Upper lobe of left lung (tissue), 6 donors: ENCODE measurements around the gene OSBPL3. TPM values are rescaled to one million over a fixed set of nuclear protein-coding genes. Genes with fewer than 3 reads are reported as not detected.

Source experiments
- ATAC-seq, 2 donors: fragments of 200-7000 bp; cut with Tn5 transposase; one replicate each; pipeline ENCODE4 v1.9.1; 2022; ENCODE audit warnings: mild to moderate bottlenecking in 2 of 2, moderate library complexity in 2 of 2; ENCODE audit not compliant: low FRiP score in 2 of 2
- DNase-seq, 2 donors: peaks; one replicate each; pipeline ENCODE4 v3.0.0-alpha.2; 2019 to 2020
- H3K27ac ChIP-seq, 4 donors: fragments of 200-600 bp; sonication (generic); one replicate each; pipeline ENCODE4 v1.5.1; 2016 to 2019
- H3K27me3 ChIP-seq, 4 donors: fragments of 200-600 bp; sonication (generic); one replicate each; pipeline ENCODE4 v1.5.1; 2017 to 2019
- H3K36me3 ChIP-seq, 4 donors: fragments of 200-600 bp; sonication (generic); one replicate each; pipeline ENCODE4 v1.5.1; 2016 to 2019
- H3K4me1 ChIP-seq, 4 donors: fragments of 200-600 bp; sonication (generic); one replicate each; pipeline ENCODE4 v1.5.1; 2018 to 2019
- H3K4me3 ChIP-seq, 4 donors: fragments of 200-600 bp; sonication (generic); one replicate each; pipeline ENCODE4 v1.5.1; 2017 to 2019; ENCODE audit warnings: mild to moderate bottlenecking in 2 of 4, moderate library complexity in 1 of 4
- H3K9me3 ChIP-seq, 4 donors: fragments of 200-600 bp; sonication (generic); one replicate each; pipeline ENCODE4 v1.5.1; 2018 to 2019
- EP300 ChIP-seq, 4 donors: sonication (generic); formaldehyde crosslinking; IDR thresholded peaks; one replicate each; pipeline ENCODE4 v1.5.1; 2017; ENCODE audit warnings: antibody characterized with exemption in 4 of 4, control low read depth in 2 of 4
- POLR2A ChIP-seq, 4 donors: fragments of 450-650 bp; IDR thresholded peaks; one replicate each; pipeline ENCODE4 v1.5.1; 2016 to 2017; ENCODE audit warnings: antibody characterized with exemption in 4 of 4, mild to moderate bottlenecking in 2 of 4
- POLR2AphosphoS5 ChIP-seq, 2 donors: sonication (generic); formaldehyde crosslinking; IDR thresholded peaks; one replicate each; pipeline ENCODE4 v1.5.1; 2017; ENCODE audit warnings: antibody characterized with exemption in 2 of 2
- WGBS, 2 donors: methylation state at CpG; one replicate each; pipeline ENCODE4 v1.1.5; 2017 to 2018; 5-methylcytosine and 5-hydroxymethylcytosine counted together
- total RNA-seq, 6 donors: library from RNA; depleted of rRNA in 4 of 6; stranded (reverse); fragments of >200 nt in 4 of 6; gene quantifications; one replicate each; pipeline versions ENCODE4 v1.1.0 to v1.2.1, GENCODE V29; 2016 to 2021
- TF ChIP-seq, protein P1 (sequence below), 6 experiments: fragments of 450-650 bp in 4 of 6; fragments of 200-600 bp in 2 of 6; sonication (generic) in 2 of 6; IDR thresholded peaks; one replicate each; pipeline ENCODE4 v1.5.1; 2016 to 2019; ENCODE audit warnings: antibody characterized with exemption in 6 of 6
- donor health status: DM: no; HTN: no; CAD: no; lungs with moderate emphysema.
- donor health status: DM: no; HTN: yes; CAD: no; lungs with severe emphysema.

OSBPL3 gene
- total RNA-seq, 6 donors from 2014 or later: 17.5 to 55.5 (median 21.7) TPM

DNA sequence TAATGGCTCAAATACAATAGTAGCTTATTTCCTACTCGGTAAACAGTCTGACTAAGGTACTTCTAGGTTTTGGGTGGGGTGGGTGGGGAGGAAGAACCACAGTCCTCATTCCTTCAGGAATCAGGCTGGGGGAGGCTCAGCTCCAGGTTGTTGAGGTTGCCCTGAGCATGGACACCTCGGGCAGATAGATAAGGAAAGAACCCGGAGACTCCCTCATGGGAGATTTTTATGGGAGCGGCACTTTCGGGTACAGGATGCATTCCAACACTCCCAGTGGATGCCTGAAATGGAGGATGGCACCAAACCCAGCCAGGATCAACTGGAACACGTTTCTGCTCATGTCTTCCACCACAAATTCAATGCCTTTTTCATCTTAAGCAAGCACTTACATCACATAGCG lies 217.2 kb downstream of the OSBPL3 start:
- Histone ChIP-seq H3K27me3 (peaks cover 0 to 4% (median 2%) of the 10 kb centered on the region in 4 donors), H3K36me3 (no peaks in the 10 kb centered on the region), H3K9me3 (no peaks in the 10 kb centered on the region), H3K4me3 (no peak overlapping the region), H3K4me1 (peaks cover 0 to 3% (median 1%) of the 10 kb centered on the region in 4 donors), H3K27ac (no peak overlapping the region)
- DNase-seq (no peak), ATAC-seq (no peak)
- TF ChIP-seq EP300 (IDR thresholded peaks at IDR 0.05) (no peak), POLR2AphosphoS5 (IDR thresholded peaks at IDR 0.05) (no peak), POLR2A (IDR thresholded peaks at IDR 0.05) (no peak)
- TF ChIP-seq, protein P1, sequence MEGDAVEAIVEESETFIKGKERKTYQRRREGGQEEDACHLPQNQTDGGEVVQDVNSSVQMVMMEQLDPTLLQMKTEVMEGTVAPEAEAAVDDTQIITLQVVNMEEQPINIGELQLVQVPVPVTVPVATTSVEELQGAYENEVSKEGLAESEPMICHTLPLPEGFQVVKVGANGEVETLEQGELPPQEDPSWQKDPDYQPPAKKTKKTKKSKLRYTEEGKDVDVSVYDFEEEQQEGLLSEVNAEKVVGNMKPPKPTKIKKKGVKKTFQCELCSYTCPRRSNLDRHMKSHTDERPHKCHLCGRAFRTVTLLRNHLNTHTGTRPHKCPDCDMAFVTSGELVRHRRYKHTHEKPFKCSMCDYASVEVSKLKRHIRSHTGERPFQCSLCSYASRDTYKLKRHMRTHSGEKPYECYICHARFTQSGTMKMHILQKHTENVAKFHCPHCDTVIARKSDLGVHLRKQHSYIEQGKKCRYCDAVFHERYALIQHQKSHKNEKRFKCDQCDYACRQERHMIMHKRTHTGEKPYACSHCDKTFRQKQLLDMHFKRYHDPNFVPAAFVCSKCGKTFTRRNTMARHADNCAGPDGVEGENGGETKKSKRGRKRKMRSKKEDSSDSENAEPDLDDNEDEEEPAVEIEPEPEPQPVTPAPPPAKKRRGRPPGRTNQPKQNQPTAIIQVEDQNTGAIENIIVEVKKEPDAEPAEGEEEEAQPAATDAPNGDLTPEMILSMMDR (IDR thresholded peaks at IDR 0.05): no peak
- 69 to 79% methylated on average over 7 of the region's 7 CpGs for WGBS, 2 donors

DNA sequence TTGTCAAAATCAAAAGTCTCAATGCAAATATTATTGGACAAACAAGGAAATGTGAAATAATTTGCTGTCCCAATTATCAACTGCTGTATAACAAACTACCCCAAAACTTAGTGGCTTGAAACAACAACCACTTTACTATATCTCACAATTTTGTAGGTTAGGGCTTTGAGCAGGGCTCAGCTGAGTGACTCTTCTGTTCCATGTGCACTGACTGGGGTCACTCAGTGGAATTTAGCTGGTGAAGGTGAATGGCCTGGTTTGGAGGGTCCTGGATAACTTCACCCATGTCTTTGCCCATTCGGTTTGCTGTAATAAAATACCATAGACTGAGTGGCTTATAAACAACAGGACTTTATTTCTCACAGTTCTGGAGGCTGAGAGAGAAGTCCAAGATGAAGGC lies 219.0 kb downstream of the OSBPL3 start:
- no peak overlapping the region for H3K27ac ChIP-seq
- no peak overlapping the region for H3K4me3 ChIP-seq
- DNase-seq (no peak), ATAC-seq (no peak)
- 68 to 90% methylated on average over 1 of the region's 1 CpG for WGBS, 2 donors
- TF ChIP-seq, protein P1 (IDR thresholded peaks at IDR 0.05): no peak
- TF ChIP-seq EP300 (IDR thresholded peaks at IDR 0.05): no peak
- TF ChIP-seq POLR2AphosphoS5 (IDR thresholded peaks at IDR 0.05): no peak
- no peak for TF ChIP-seq POLR2A (IDR thresholded peaks at IDR 0.05)
- no peaks in the 10 kb centered on the region for H3K36me3 ChIP-seq
- H3K27me3 ChIP-seq: peaks cover 0 to 10% (median 5%) of the 10 kb centered on the region in 4 donors
- H3K9me3 ChIP-seq: no peaks in the 10 kb centered on the region
- H3K4me1 ChIP-seq: peaks cover 8 to 14% (median 10%) of the 10 kb centered on the region in 4 donors

DNA sequence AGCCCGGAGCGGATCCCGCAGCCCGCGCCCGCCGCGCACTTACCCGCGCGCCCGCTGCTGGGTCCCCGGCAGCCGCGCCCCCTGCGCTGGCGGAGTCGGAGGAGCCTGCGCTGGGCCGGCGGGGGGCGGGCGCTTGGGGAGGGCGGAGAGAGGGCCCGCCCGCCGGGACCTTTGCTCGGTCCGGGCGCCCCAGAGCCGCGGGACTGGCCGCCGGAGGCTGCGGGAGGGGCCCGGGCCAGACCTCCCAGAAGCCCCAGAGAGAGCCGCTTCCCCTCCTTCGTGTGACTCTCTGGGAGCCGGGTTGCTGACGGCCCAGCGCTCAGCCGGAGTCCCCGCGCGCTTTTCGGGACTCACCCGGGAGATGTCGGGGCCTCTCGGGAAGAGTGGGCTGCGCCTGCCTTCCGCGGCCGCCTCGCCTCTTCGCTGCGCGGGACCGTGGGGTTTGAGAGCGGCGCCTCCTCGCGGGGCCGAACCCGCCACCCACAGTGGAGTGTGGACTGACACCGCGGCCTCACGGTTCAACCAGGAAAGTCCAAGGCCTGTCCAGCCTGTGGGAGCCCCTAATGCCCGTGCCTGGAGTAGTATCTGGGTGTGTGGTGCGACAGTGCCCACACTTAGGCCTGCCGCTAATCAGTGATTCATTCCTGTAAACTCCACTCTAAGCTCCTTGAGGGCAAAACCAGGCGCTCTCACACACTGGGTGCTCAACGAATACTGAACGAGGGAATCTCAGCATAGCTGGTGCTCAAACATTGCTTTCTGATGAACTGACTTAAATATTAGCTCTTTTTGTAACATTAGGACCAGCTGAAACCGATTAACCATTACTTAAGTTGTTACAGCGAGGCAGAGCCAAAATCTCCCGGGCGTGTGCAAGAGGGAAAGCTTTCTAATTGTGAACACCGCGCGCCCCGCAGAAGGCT lies 222.4 kb downstream of the OSBPL3 start, which contains the start of gene GSDME:
TSS of gene GSDME (minus strand) at position 112 of the 923 bp plus-strand sequence. CDS start 7,690 bp downstream, outside the sequence.
- peak within 1 kb of the TSS; percentile 35 to 88 (median 60) for H3K27ac ChIP-seq
- no peaks in the 10 kb centered on the region for H3K9me3 ChIP-seq
- H3K4me1 ChIP-seq: peaks cover 8 to 14% (median 10%) of the 10 kb centered on the region in 4 donors
- peak; percentile 31 to 94 for DNase-seq
- H3K36me3 ChIP-seq: no peaks in the 10 kb centered on the region
- H3K27me3 ChIP-seq: peaks cover 0 to 10% (median 5%) of the 10 kb centered on the region in 4 donors
- 20 to 46% methylated on average over 11 to 30 of the region's 81 CpGs for WGBS, 2 donors
- TF ChIP-seq, protein P1 (IDR thresholded peaks at IDR 0.05): no peak
- TF ChIP-seq POLR2A (IDR thresholded peaks at IDR 0.05): peak in 1 of 4 donors; percentile 66
- peak within 1 kb of the TSS; percentile 50 to 83 (median 69) for H3K4me3 ChIP-seq
- peak; percentile 68 to 92 for ATAC-seq

DNA sequence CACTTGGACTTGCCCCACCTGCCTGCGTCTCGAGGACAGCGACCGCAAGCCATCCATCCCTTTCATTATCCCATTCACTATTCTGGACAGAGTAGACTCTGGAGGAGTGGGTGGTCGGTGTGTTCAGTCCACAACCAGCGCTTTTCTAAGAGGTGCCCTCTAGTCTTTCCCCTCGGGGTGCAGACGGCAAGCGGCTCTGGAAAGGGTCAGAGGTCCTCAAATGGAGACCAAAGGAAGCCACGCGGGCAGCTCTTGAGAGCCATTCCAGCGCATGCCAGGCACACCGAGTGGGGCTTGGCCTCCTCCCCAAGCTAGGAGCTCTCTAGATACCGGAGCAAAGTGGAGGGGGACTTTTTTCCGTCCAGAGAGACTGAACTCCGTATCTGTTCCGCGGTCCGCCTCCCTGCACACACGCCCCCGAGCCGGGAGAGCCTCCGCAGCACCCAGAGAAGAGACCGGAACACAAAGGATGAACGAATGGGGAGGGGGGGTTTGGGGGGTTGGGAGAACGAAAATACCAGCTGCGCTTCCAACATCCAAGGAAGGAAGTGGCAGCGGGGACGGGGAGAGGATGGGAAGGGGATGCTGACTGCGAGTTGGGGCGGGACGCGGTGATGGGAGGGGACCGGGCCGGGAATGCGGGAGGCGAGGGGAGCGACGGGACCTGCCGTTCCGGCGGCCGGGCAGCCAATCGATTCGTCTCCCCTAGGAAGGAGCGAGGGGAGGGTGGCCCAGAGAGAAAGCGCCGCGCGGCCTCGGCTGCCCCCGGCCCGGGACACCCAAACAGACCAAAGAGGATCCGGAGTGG lies 223.2 kb downstream of the OSBPL3 start:
- Histone ChIP-seq H3K27me3 (peaks cover 0 to 10% (median 5%) of the 10 kb centered on the region in 4 donors), H3K36me3 (no peaks in the 10 kb centered on the region), H3K27ac (peak overlapping the region in 3 of 4 donors; percentile 43 to 88 (median 76)), H3K9me3 (no peaks in the 10 kb centered on the region), H3K4me3 (peak overlapping the region; percentile 50 to 83 (median 69)), H3K4me1 (peaks cover 8 to 14% (median 10%) of the 10 kb centered on the region in 4 donors)
- 6 to 10% methylated on average over 38 to 40 of the region's 54 CpGs for WGBS, 2 donors
- TF ChIP-seq, protein P1 (IDR thresholded peaks at IDR 0.05): no peak
- no peak for TF ChIP-seq POLR2A (IDR thresholded peaks at IDR 0.05)
- TF ChIP-seq POLR2AphosphoS5 (IDR thresholded peaks at IDR 0.05): no peak
- no peak for TF ChIP-seq EP300 (IDR thresholded peaks at IDR 0.05)
- ATAC-seq (peak; percentile 32 to 82), DNase-seq (no peak)
